Loucy (cell line): ENCODE results near the gene B3GAT1.

Source experiments
- H2AFZ ChIP-seq: fragments of 200-600 bp; sonication (generic); 2 replicates; pipeline ENCODE4 v1.6.0; 2016; ENCODE audit warnings: antibody characterized with exemption, mild to moderate bottlenecking, low read length, moderate library complexity
- H3F3A ChIP-seq: fragments of 200-600 bp; 2 replicates; pipeline ENCODE4 v1.6.0; 2016; ENCODE audit warnings: antibody characterized with exemption, low read depth, mild to moderate bottlenecking
- H3K27me3 ChIP-seq: fragments of 200-600 bp; sonication (generic); 2 replicates; pipeline ENCODE4 v1.6.1; 2014; ENCODE audit warnings: low read length, mild to moderate bottlenecking; ENCODE audit not compliant: insufficient read depth, poor library complexity, severe bottlenecking
- H3K36me3 ChIP-seq: fragments of 200-600 bp; sonication (generic); 2 replicates; pipeline ENCODE4 v1.6.1; 2016; ENCODE audit warnings: low read length; ENCODE audit not compliant: insufficient read depth
- H3K4me1 ChIP-seq: fragments of 200-600 bp; sonication (generic); 2 replicates; pipeline ENCODE4 v1.5.1; 2014; ENCODE audit warnings: low read length, mild to moderate bottlenecking; ENCODE audit not compliant: insufficient read depth, poor library complexity, severe bottlenecking
- H3K4me2 ChIP-seq: fragments of 200-600 bp; sonication (generic); 2 replicates; pipeline ENCODE4 v1.6.0; 2014; ENCODE audit warnings: antibody characterized with exemption, low read length, low read depth, mild to moderate bottlenecking; ENCODE audit not compliant: poor library complexity, severe bottlenecking
- H3K4me3 ChIP-seq: fragments of 200-600 bp; sonication (generic); 2 replicates; pipeline ENCODE4 v1.5.1; 2014; ENCODE audit warnings: low read length, mild to moderate bottlenecking, mixed read lengths; ENCODE audit not compliant: poor library complexity, severe bottlenecking
- H3K79me2 ChIP-seq: fragments of 200-600 bp; sonication (generic); 2 replicates; pipeline ENCODE4 v1.6.1; 2014; ENCODE audit warnings: low read length; ENCODE audit not compliant: insufficient read depth
- H3K9ac ChIP-seq: fragments of 200-600 bp; sonication (generic); 2 replicates; pipeline ENCODE4 v1.6.0; 2014; ENCODE audit warnings: mild to moderate bottlenecking, low read depth, low read length, moderate library complexity; ENCODE audit not compliant: poor library complexity, severe bottlenecking
- H3K9me2 ChIP-seq: fragments of 200-600 bp; sonication (generic); replicated peaks from 2 replicates; pipeline ENCODE4 v1.6.1; 2016; ENCODE audit warnings: low read depth, low read length, mixed read lengths
- H3K9me3 ChIP-seq: fragments of 200-600 bp; sonication (generic); 2 replicates; pipeline ENCODE4 v1.6.1; 2014; ENCODE audit warnings: mild to moderate bottlenecking, antibody characterized with exemption, low read length, low read depth; ENCODE audit not compliant: insufficient read depth
- H4K20me1 ChIP-seq: fragments of 200-600 bp; sonication (generic); 2 replicates; pipeline ENCODE4 v1.6.0; 2014; ENCODE audit warnings: antibody characterized with exemption, low read length, mild to moderate bottlenecking; ENCODE audit not compliant: insufficient read depth, poor library complexity, severe bottlenecking
- CTCF ChIP-seq: fragments of 200-600 bp; sonication (generic); conservative IDR thresholded peaks from 2 replicates; pipeline ENCODE4 v1.5.1; 2014; ENCODE audit warnings: mild to moderate bottlenecking, antibody characterized with exemption, low read length
- EZH2phosphoT487 ChIP-seq: fragments of 200-600 bp; IDR thresholded peaks from 2 replicates; pipeline ENCODE4 v1.6.1; 2018; ENCODE audit warnings: antibody characterized with exemption, mild to moderate bottlenecking, moderate library complexity, borderline replicate concordance

B3GAT1 gene

GRCh38 chr11:134433251-134433650 lies 21.2 kb upstream of the B3GAT1 start:
- H2AFZ ChIP-seq, result no peak overlapping the region
- H3K79me2 ChIP-seq, result no peaks in the 10 kb centered on the region
- no peaks in the 10 kb centered on the region for H4K20me1 ChIP-seq
- H3K9me2 ChIP-seq, result no peaks in the 10 kb centered on the region
- H3K4me2 ChIP-seq, result no peak overlapping the region
- no peaks in the 10 kb centered on the region for H3K36me3 ChIP-seq
- H3K9ac ChIP-seq, result no peak overlapping the region
- TF ChIP-seq CTCF (no peak), EZH2phosphoT487 (no peak)
- H3F3A ChIP-seq, result no peaks in the 10 kb centered on the region
- H3K9me3 ChIP-seq, result peaks cover 34% of the 10 kb centered on the region; the same call in 1 of the 2 replicates
- H3K4me3 ChIP-seq, result no peak overlapping the region
- H3K4me1 ChIP-seq, result no peaks in the 10 kb centered on the region
- no peaks in the 10 kb centered on the region for H3K27me3 ChIP-seq

DNA sequence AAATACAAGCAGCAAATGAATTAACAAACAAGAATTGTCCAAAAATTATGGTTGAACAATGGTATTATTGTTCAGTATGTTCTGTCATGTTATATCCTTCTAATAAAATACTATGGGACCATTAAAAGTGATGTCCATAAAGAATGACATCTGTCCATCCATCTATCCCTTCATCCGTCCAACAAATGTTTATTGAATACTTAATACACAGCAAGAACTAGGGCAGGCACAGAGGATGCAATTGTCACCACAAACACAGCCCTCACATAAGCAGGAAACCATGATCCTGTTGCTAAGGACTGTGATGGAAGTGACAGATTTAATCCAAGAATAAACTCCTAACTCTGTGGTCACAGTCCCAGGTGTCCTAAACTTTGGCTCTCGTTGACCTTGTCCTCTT lies 20.7 kb upstream of the B3GAT1 start:
- H3K79me2 ChIP-seq, result no peaks in the 10 kb centered on the region
- no peak overlapping the region for H3K4me3 ChIP-seq
- H3K9me3 ChIP-seq, result peaks cover 36% of the 10 kb centered on the region; the same call in 1 of the 2 replicates
- no peak for TF ChIP-seq CTCF
- TF ChIP-seq EZH2phosphoT487, result no peak
- H3F3A ChIP-seq, result no peaks in the 10 kb centered on the region
- no peak overlapping the region for H2AFZ ChIP-seq
- no peak overlapping the region for H3K4me2 ChIP-seq
- H3K4me1 ChIP-seq, result no peaks in the 10 kb centered on the region
- H3K9ac ChIP-seq, result no peak overlapping the region
- no peaks in the 10 kb centered on the region for H3K27me3 ChIP-seq
- no peaks in the 10 kb centered on the region for H3K36me3 ChIP-seq
- H3K9me2 ChIP-seq, result no peaks in the 10 kb centered on the region
- no peaks in the 10 kb centered on the region for H4K20me1 ChIP-seq

DNA sequence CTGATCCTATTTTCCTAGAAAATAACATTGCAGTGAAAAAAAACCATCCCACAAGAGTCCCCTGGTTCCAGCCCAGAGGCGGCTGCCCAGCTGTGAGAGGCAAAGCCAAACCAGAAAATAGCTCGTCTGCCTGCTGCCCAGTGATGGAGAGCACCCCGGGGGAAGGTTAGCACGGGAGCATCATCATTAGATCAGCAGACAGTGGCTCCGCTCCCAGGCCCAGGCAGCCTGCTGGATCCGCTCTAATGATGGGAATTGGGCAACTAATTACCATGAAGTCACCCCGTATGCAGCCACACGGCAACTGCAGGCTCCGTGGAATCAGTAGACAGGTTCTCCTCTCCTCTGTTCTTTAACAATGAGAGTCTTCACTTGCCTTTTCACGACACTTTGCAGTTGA lies 17.1 kb upstream of the B3GAT1 start:
- H3K9ac ChIP-seq, result no peak overlapping the region
- H2AFZ ChIP-seq, result no peak overlapping the region
- H3K9me3 ChIP-seq, result peaks cover 29% of the 10 kb centered on the region; the same call in 1 of the 2 replicates
- H3K79me2 ChIP-seq, result no peaks in the 10 kb centered on the region
- H4K20me1 ChIP-seq, result no peaks in the 10 kb centered on the region
- no peaks in the 10 kb centered on the region for H3K9me2 ChIP-seq
- no peak for TF ChIP-seq EZH2phosphoT487
- no peak for TF ChIP-seq CTCF
- no peaks in the 10 kb centered on the region for H3K27me3 ChIP-seq
- no peaks in the 10 kb centered on the region for H3K36me3 ChIP-seq
- H3K4me3 ChIP-seq, result no peak overlapping the region
- H3F3A ChIP-seq, result no peaks in the 10 kb centered on the region
- no peak overlapping the region for H3K4me2 ChIP-seq
- no peaks in the 10 kb centered on the region for H3K4me1 ChIP-seq
